PC-3 (cell line): ENCODE results near the gene ILKAP.

ENCODE experiments used
- EZH2 ChIP-seq: fragments of 300-600 bp; sonication (generic); IDR thresholded peaks from one replicate; pipeline ENCODE4 v1.6.1; 2017; ENCODE audit warnings: antibody characterized with exemption, mild to moderate bottlenecking, low read length; ENCODE audit not compliant: unreplicated experiment
- EZH2phosphoT487 ChIP-seq: fragments of 300-600 bp; sonication (generic); IDR thresholded peaks from 2 replicates; pipeline ENCODE4 v1.6.1; 2018; ENCODE audit warnings: mild to moderate bottlenecking, antibody characterized with exemption, low read length, borderline replicate concordance
- TF ChIP-seq, protein P1 (sequence below): fragments of 300-600 bp; sonication (generic); conservative IDR thresholded peaks from 2 replicates; pipeline ENCODE4 v1.5.1; 2017; ENCODE audit warnings: antibody characterized with exemption, low read depth, mild to moderate bottlenecking, low read length

DNA sequence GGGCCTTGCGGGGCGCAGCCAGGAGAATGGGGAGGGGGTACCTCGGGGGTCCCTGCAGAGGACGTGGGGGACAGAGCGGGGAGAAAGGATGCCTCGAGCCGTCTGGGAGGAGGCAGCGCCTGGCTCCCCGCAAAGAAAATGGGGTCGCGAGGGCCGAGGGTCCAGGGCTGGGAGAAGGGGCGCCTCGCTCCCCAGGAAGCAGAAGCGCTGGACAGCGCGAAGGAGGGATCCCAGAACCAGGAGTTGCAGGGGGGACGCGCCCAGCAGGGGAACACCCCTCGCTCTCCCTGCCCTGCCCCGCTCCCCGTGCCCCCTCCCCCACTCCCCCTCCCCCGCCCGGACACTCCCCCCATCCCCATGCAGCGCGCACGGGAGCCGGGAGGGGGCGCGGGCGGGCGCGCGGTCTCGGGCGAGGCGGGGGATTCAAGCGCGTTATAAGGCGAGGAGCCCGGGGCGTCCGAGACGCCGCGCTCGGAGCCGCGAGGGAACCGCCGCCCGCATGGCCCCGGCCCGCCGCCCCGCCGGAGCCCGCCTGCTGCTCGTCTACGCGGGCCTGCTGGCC lies 44.9 kb downstream of the ILKAP start, which contains the start of gene ERFE:
- TF ChIP-seq EZH2, result no peak
- TF ChIP-seq, protein P1, sequence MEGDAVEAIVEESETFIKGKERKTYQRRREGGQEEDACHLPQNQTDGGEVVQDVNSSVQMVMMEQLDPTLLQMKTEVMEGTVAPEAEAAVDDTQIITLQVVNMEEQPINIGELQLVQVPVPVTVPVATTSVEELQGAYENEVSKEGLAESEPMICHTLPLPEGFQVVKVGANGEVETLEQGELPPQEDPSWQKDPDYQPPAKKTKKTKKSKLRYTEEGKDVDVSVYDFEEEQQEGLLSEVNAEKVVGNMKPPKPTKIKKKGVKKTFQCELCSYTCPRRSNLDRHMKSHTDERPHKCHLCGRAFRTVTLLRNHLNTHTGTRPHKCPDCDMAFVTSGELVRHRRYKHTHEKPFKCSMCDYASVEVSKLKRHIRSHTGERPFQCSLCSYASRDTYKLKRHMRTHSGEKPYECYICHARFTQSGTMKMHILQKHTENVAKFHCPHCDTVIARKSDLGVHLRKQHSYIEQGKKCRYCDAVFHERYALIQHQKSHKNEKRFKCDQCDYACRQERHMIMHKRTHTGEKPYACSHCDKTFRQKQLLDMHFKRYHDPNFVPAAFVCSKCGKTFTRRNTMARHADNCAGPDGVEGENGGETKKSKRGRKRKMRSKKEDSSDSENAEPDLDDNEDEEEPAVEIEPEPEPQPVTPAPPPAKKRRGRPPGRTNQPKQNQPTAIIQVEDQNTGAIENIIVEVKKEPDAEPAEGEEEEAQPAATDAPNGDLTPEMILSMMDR, result no peak
- TF ChIP-seq EZH2phosphoT487, result no peak
